Upper lobe of right lung (tissue), 1 donor: Measurements from ENCODE around the gene PTPRG. TPM values are rescaled to one million over a fixed set of nuclear protein-coding genes. Genes with fewer than 3 reads are reported as not detected.

Experiments
- ATAC-seq: fragments of 200-7000 bp; cut with Tn5 transposase; one replicate; pipeline ENCODE4 v1.9.1; 2020; ENCODE audit warnings: mild to moderate bottlenecking, moderate library complexity
- DNase-seq: peaks from one replicate; pipeline ENCODE4 v3.0.0-alpha.2; 2020
- H3K27ac ChIP-seq: fragments of 200-600 bp; one replicate; pipeline ENCODE4 v1.8.0; 2022
- H3K27me3 ChIP-seq: fragments of 200-600 bp; one replicate; pipeline ENCODE4 v1.8.0; 2022; ENCODE audit warnings: mild to moderate bottlenecking
- H3K36me3 ChIP-seq: fragments of 200-600 bp; one replicate; pipeline ENCODE4 v1.8.0; 2022
- H3K4me1 ChIP-seq: fragments of 200-600 bp; one replicate; pipeline ENCODE4 v1.8.0; 2022
- H3K4me3 ChIP-seq: fragments of 200-600 bp; one replicate; pipeline ENCODE4 v1.8.0; 2022; ENCODE audit warnings: mild to moderate bottlenecking
- H3K9me3 ChIP-seq: fragments of 200-600 bp; one replicate; pipeline ENCODE4 v1.8.0; 2022
- CTCF ChIP-seq: fragments of 200-600 bp; IDR thresholded peaks from one replicate; pipeline ENCODE4 v1.8.0; 2022; ENCODE audit warnings: antibody characterized with exemption
- intact Hi-C: fragments of 100-400 bp; cut with DNase I; formaldehyde crosslinking; loops from one replicate; pipeline ENCODE4 v1.11.0; 2022
- total RNA-seq: library from RNA; stranded (reverse); fragmentation: NEBNext Ultra II Directional; extraction: Animal tissue kit (Norgen Biotek cat#: 25700); gene quantifications from one replicate; pipeline ENCODE4 v1.2.1, GENCODE V29; 2021
- donor health status: DM: no; HTN: yes; CAD: no; lungs with severe emphysema.

The PTPRG gene
- total RNA-seq, 1 donor from 2014 or later: 86.7 TPM

- DNase-seq (no peak), ATAC-seq (no peak)
- Histone ChIP-seq H3K4me3 (no peak overlapping the region), H3K9me3 (no peaks in the 10 kb centered on the region), H3K36me3 (no peaks in the 10 kb centered on the region), H3K4me1 (no peaks in the 10 kb centered on the region), H3K27ac (no peak overlapping the region), H3K27me3 (no peaks in the 10 kb centered on the region)
- intact Hi-C loops: no loop called here
- TF ChIP-seq CTCF: no peak
Observed at GRCh38 chr3:61863579-61863978, 302.2 kb downstream of the PTPRG start.

GRCh38 chr3:61864886-61865285, 303.5 kb downstream of the PTPRG start:
- no peak for ATAC-seq
- intact Hi-C loops: no loop called here
- Histone ChIP-seq H3K36me3 (no peaks in the 10 kb centered on the region), H3K9me3 (no peaks in the 10 kb centered on the region), H3K27ac (no peak overlapping the region), H3K4me3 (no peak overlapping the region), H3K4me1 (no peaks in the 10 kb centered on the region), H3K27me3 (no peaks in the 10 kb centered on the region)
- no peak for DNase-seq
- no peak for TF ChIP-seq CTCF

- H3K9me3 ChIP-seq: no peaks in the 10 kb centered on the region
- no peaks in the 10 kb centered on the region for H3K27me3 ChIP-seq
- H3K36me3 ChIP-seq: no peaks in the 10 kb centered on the region
- no peak overlapping the region for H3K4me3 ChIP-seq
- H3K4me1 ChIP-seq: no peaks in the 10 kb centered on the region
- TF ChIP-seq CTCF: no peak
- DNase-seq (no peak), ATAC-seq (no peak)
- intact Hi-C loops: no loop called here
- no peak overlapping the region for H3K27ac ChIP-seq
Observed at GRCh38 chr3:61865466-61866152, 304.2 kb downstream of the PTPRG start.

- no peak overlapping the region for H3K27ac ChIP-seq
Observed at GRCh38 chr3:61866153-61866542, 304.8 kb downstream of the PTPRG start.

GRCh38 chr3:61866961-61867461, 305.6 kb downstream of the PTPRG start:
- DNase-seq (no peak), ATAC-seq (no peak)
- no peak for TF ChIP-seq CTCF
- Histone ChIP-seq H3K36me3 (no peaks in the 10 kb centered on the region), H3K27me3 (no peaks in the 10 kb centered on the region), H3K4me3 (no peak overlapping the region), H3K9me3 (no peaks in the 10 kb centered on the region), H3K4me1 (peaks cover 4% of the 10 kb centered on the region), H3K27ac (no peak overlapping the region)
- intact Hi-C loops: no loop called here

More at GRCh38 chr3:61866153-61866542, 304.8 kb downstream of the PTPRG start:
- Histone ChIP-seq H3K4me3 (no peak overlapping the region), H3K9me3 (no peaks in the 10 kb centered on the region), H3K27me3 (no peaks in the 10 kb centered on the region), H3K36me3 (no peaks in the 10 kb centered on the region), H3K4me1 (no peaks in the 10 kb centered on the region)
- intact Hi-C loops: no loop called here
- DNase-seq (no peak), ATAC-seq (no peak)
- TF ChIP-seq CTCF: no peak

- ATAC-seq: no peak
- Histone ChIP-seq H3K4me1 (peaks cover 4% of the 10 kb centered on the region), H3K27me3 (no peaks in the 10 kb centered on the region), H3K36me3 (no peaks in the 10 kb centered on the region), H3K9me3 (no peaks in the 10 kb centered on the region), H3K4me3 (no peak overlapping the region), H3K27ac (no peak overlapping the region)
- DNase-seq: no peak
- intact Hi-C loops: no loop called here
- no peak for TF ChIP-seq CTCF
Observed at GRCh38 chr3:61868499-61868898, 307.1 kb downstream of the PTPRG start.
